AG04450 (cell line): ENCODE measurements around the gene EXOC3L4. TPM values are rescaled to one million over a fixed set of nuclear protein-coding genes. Genes with fewer than 3 reads are reported as not detected.

Source experiments
- CTCF ChIA-PET: fragments of 300-600, 350-600 bp; formaldehyde crosslinking; extraction: SDS; loops from one replicate; lab custom pipeline; 2022; ENCODE audit warnings: antibody characterized with exemption, inconsistent platforms; lab: Charles Lee
- POLR2A ChIA-PET: fragments of 350-600 bp; formaldehyde crosslinking; extraction: SDS; loops from one replicate; lab custom pipeline; 2021; ENCODE audit warnings: antibody characterized with exemption, inconsistent platforms; lab: Yijun Ruan, JAX
- DNase-seq: peaks from one replicate; pipeline ENCODE4 v3.0.0-alpha.2; 2011; ENCODE audit warnings: low read depth, low spot score
- H3K27ac ChIP-seq: one replicate; pipeline ENCODE4 v1.5.1; 2012; ENCODE audit warnings: low read depth, low read length, control low read depth
- H3K27me3 ChIP-seq: one replicate; pipeline ENCODE4 v1.6.0; 2012; ENCODE audit warnings: low read length; ENCODE audit not compliant: control insufficient read depth, insufficient read depth
- H3K4me3 ChIP-seq: 2 replicates; pipeline ENCODE4 v1.5.1; 2011; ENCODE audit warnings: mild to moderate bottlenecking, low read depth, low read length, control low read depth
- H3K9me3 ChIP-seq: 2 replicates; pipeline ENCODE4 v1.5.1; 2012; ENCODE audit warnings: low read length; ENCODE audit not compliant: control insufficient read depth, insufficient read depth
- CTCF ChIP-seq: IDR thresholded peaks from 2 replicates; pipeline ENCODE4 v1.5.1; 2011; ENCODE audit warnings: low read depth, low read length, control low read depth, inconsistent platforms
- polyA plus RNA-seq: library from polyadenylated mRNA; depleted of rRNA; stranded (reverse); fragments of >200 nt; gene quantifications from 2 replicates; pipeline ENCODE4 v1.2.3, GENCODE V29; 2011

Gene EXOC3L4
- polyA plus RNA-seq, 1 experiment: not detected

GRCh38 chr14:103095210-103095778, 769 bp downstream of the EXOC3L4 start:
- CTCF ChIA-PET: interaction anchor here (3.4 kb wide), 1 partner anchor 10 kb away, joined by 22 read pairs; no protein-coding TSS in a partner anchor

GRCh38 chr14:103096387-103096786, 1.9 kb downstream of the EXOC3L4 start:
- peaks cover 21% of the 10 kb centered on the region for H3K27me3 ChIP-seq
- peaks cover 5% of the 10 kb centered on the region; the same call in 1 of the 2 replicates for H3K9me3 ChIP-seq
- no peak overlapping the region for H3K4me3 ChIP-seq
- H3K27ac ChIP-seq: no peak overlapping the region
- POLR2A ChIA-PET: interaction anchor here (0.6 kb wide), 1 partner anchor 47 kb away, joined by 3 read pairs; no protein-coding TSS in a partner anchor
- no peak for DNase-seq
- CTCF ChIA-PET: interaction anchor here (0.6 to 3.4 kb wide), 3 partner anchors 9 to 52 kb away, joined by 3 to 22 read pairs (median 4); no protein-coding TSS in a partner anchor
- TF ChIP-seq CTCF: no peak

More at GRCh38 chr14:103095210-103095778, 769 bp downstream of the EXOC3L4 start:
- TF ChIP-seq CTCF: no peak
- POLR2A ChIA-PET: no interaction called here
- Histone ChIP-seq H3K27me3 (peaks cover 20% of the 10 kb centered on the region), H3K27ac (no peak overlapping the region), H3K9me3 (peaks cover 5% of the 10 kb centered on the region; the same call in 1 of the 2 replicates), H3K4me3 (no peak overlapping the region)
- DNase-seq: no peak

GRCh38 chr14:103097244-103097993, 2.9 kb downstream of the EXOC3L4 start:
- Histone ChIP-seq H3K27ac (no peak overlapping the region), H3K9me3 (peaks cover 5% of the 10 kb centered on the region; the same call in 1 of the 2 replicates), H3K27me3 (peaks cover 29% of the 10 kb centered on the region), H3K4me3 (no peak overlapping the region)
- no peak for DNase-seq
- POLR2A ChIA-PET: no interaction called here
- CTCF ChIA-PET: no interaction called here
- TF ChIP-seq CTCF: no peak

- ChIA-PET CTCF (no interaction called here), POLR2A (no interaction called here)
- H3K27ac ChIP-seq: no peak overlapping the region
- DNase-seq: no peak
- H3K27me3 ChIP-seq: peaks cover 37% of the 10 kb centered on the region
- TF ChIP-seq CTCF: no peak
- peaks cover 5% of the 10 kb centered on the region; the same call in 1 of the 2 replicates for H3K9me3 ChIP-seq
- H3K4me3 ChIP-seq: no peak overlapping the region
These were observed 3.8 kb downstream of the EXOC3L4 start for GRCh38 chr14:103097994-103098957.
